OCI-LY1 (cell line): ENCODE data around the gene IRX3.

Experiments used
- H2AFZ ChIP-seq: fragments of 200-600 bp; sonication (generic), shearing (Covaris generic); 2 replicates; pipeline ENCODE4 v1.6.0; 2014; ENCODE audit warnings: antibody characterized with exemption, mild to moderate bottlenecking, low read length
- H3F3A ChIP-seq: fragments of 200-600 bp; sonication (generic), shearing (Covaris generic); 2 replicates; pipeline ENCODE4 v1.6.0; 2014; ENCODE audit warnings: mild to moderate bottlenecking, antibody characterized with exemption, low read length, moderate library complexity; ENCODE audit not compliant: insufficient read depth
- H3K27ac ChIP-seq: fragments of 200-600 bp; sonication (generic); 2 replicates; pipeline ENCODE4 v1.5.1; 2014; ENCODE audit warnings: low read length, mixed run types, mild to moderate bottlenecking, low read depth; ENCODE audit not compliant: poor library complexity, severe bottlenecking
- H3K27me3 ChIP-seq: fragments of 200-600 bp; sonication (generic); 2 replicates; pipeline ENCODE4 v1.6.0; 2014; ENCODE audit warnings: antibody characterized with exemption, mild to moderate bottlenecking, low read length, moderate library complexity; ENCODE audit not compliant: insufficient read depth
- H3K36me3 ChIP-seq: fragments of 200-600 bp; sonication (generic); 2 replicates; pipeline ENCODE4 v1.6.1; 2014; ENCODE audit warnings: mild to moderate bottlenecking, antibody characterized with exemption, low read length, moderate library complexity, mixed read lengths; ENCODE audit not compliant: insufficient read depth
- H3K4me1 ChIP-seq: fragments of 200-600 bp; sonication (generic); 2 replicates; pipeline ENCODE4 v1.5.1; 2014; ENCODE audit warnings: mild to moderate bottlenecking, low read length, moderate library complexity; ENCODE audit not compliant: insufficient read depth, severe bottlenecking
- H3K4me2 ChIP-seq: fragments of 200-600 bp; sonication (generic), shearing (Covaris generic); 2 replicates; pipeline ENCODE4 v1.6.1; 2014; ENCODE audit warnings: low read length
- H3K4me3 ChIP-seq: fragments of 200-600 bp; sonication (generic); 2 replicates; pipeline ENCODE4 v1.5.1; 2014; ENCODE audit warnings: low read length, low read depth, mild to moderate bottlenecking, mixed read lengths; ENCODE audit not compliant: poor library complexity, severe bottlenecking
- H3K79me2 ChIP-seq: fragments of 200-600 bp; shearing (Covaris generic); 2 replicates; pipeline ENCODE4 v1.6.1; 2016; ENCODE audit warnings: mixed run types, low read length, mixed read lengths; ENCODE audit not compliant: insufficient read depth
- H3K9ac ChIP-seq: fragments of 200-600 bp; sonication (generic), shearing (Covaris generic); 2 replicates; pipeline ENCODE4 v1.6.1; 2014; ENCODE audit warnings: mild to moderate bottlenecking, low read length, mixed read lengths
- H3K9me2 ChIP-seq: fragments of 200-600 bp; sonication (generic), shearing (Covaris generic); 2 replicates; pipeline ENCODE4 v1.6.1; 2014; ENCODE audit warnings: low read depth, mild to moderate bottlenecking, low read length, mixed read lengths
- H3K9me3 ChIP-seq: fragments of 200-600 bp; shearing (Covaris generic); 2 replicates; pipeline ENCODE4 v1.6.1; 2014; ENCODE audit warnings: low read length, mixed read lengths
- H4K20me1 ChIP-seq: fragments of 200-600 bp; sonication (generic), shearing (Covaris generic); 2 replicates; pipeline ENCODE4 v1.6.0; 2016; ENCODE audit warnings: mild to moderate bottlenecking, low read length; ENCODE audit not compliant: insufficient read depth
- CTCF ChIP-seq: fragments of 200-600 bp; sonication (generic), shearing (Covaris generic); IDR thresholded peaks from 2 replicates; pipeline ENCODE4 v1.5.1; 2017; ENCODE audit warnings: mild to moderate bottlenecking, antibody characterized with exemption, low read length, moderate library complexity, mixed read lengths
- EZH2 ChIP-seq: fragments of 200-600 bp; sonication (generic), shearing (Covaris generic); IDR thresholded peaks from 2 replicates; pipeline ENCODE4 v1.8.0; 2017; ENCODE audit warnings: borderline replicate concordance, mixed run types, mild to moderate bottlenecking, antibody characterized with exemption, low read length, moderate library complexity, mixed read lengths

The IRX3 gene

GRCh38 chr16:54289945-54290832 lies 3.6 kb upstream of the IRX3 start:
- no peak overlapping the region for H3K4me2 ChIP-seq
- TF ChIP-seq EZH2 = no peak
- TF ChIP-seq CTCF = no peak
- H3K4me3 ChIP-seq = no peak overlapping the region
- H3K36me3 ChIP-seq = no peaks in the 10 kb centered on the region
- H3K4me1 ChIP-seq = no peaks in the 10 kb centered on the region
- H3K27ac ChIP-seq = no peak overlapping the region
- H3F3A ChIP-seq = no peaks in the 10 kb centered on the region
- H3K9me2 ChIP-seq = no peaks in the 10 kb centered on the region
- no peak overlapping the region for H3K9ac ChIP-seq
- no peaks in the 10 kb centered on the region for H4K20me1 ChIP-seq
- no peak overlapping the region for H2AFZ ChIP-seq
- H3K27me3 ChIP-seq = no peaks in the 10 kb centered on the region
- H3K79me2 ChIP-seq = no peaks in the 10 kb centered on the region
- no peaks in the 10 kb centered on the region for H3K9me3 ChIP-seq

GRCh38 chr16:54289242-54289944 lies 2.8 kb upstream of the IRX3 start:
- H3K9ac ChIP-seq = no peak overlapping the region
- TF ChIP-seq EZH2 (no peak), CTCF (no peak)
- no peak overlapping the region for H2AFZ ChIP-seq
- no peaks in the 10 kb centered on the region for H3K9me3 ChIP-seq
- H3K27ac ChIP-seq = no peak overlapping the region
- no peaks in the 10 kb centered on the region for H3K9me2 ChIP-seq
- H4K20me1 ChIP-seq = no peaks in the 10 kb centered on the region
- H3K4me3 ChIP-seq = no peak overlapping the region
- H3F3A ChIP-seq = no peaks in the 10 kb centered on the region
- no peak overlapping the region for H3K4me2 ChIP-seq
- no peaks in the 10 kb centered on the region for H3K4me1 ChIP-seq
- H3K36me3 ChIP-seq = no peaks in the 10 kb centered on the region
- H3K27me3 ChIP-seq = no peaks in the 10 kb centered on the region
- H3K79me2 ChIP-seq = no peaks in the 10 kb centered on the region

- H3K9ac ChIP-seq = no peak overlapping the region
- H3F3A ChIP-seq = no peaks in the 10 kb centered on the region
- H3K79me2 ChIP-seq = no peaks in the 10 kb centered on the region
- H3K9me3 ChIP-seq = no peaks in the 10 kb centered on the region
- H3K4me3 ChIP-seq = no peak overlapping the region
- no peaks in the 10 kb centered on the region for H3K9me2 ChIP-seq
- no peak for TF ChIP-seq CTCF
- no peak overlapping the region for H3K27ac ChIP-seq
- no peaks in the 10 kb centered on the region for H4K20me1 ChIP-seq
- no peak overlapping the region for H2AFZ ChIP-seq
- no peaks in the 10 kb centered on the region for H3K4me1 ChIP-seq
- no peaks in the 10 kb centered on the region for H3K36me3 ChIP-seq
- no peak overlapping the region for H3K4me2 ChIP-seq
- H3K27me3 ChIP-seq = no peaks in the 10 kb centered on the region
These were observed 2.3 kb upstream of the IRX3 start for GRCh38 chr16:54288835-54289241.
